Activated T-helper 17 cell treated with anti-CD3 and anti-CD28 coated beads, Interleukin-2, amount 50 U/mL, for 72 hours (primary cell): ENCODE results near the gene ERN1. TPM values are rescaled to one million over a fixed set of nuclear protein-coding genes. Genes with fewer than 3 reads are reported as not detected.

Experiments used
- ATAC-seq: fragments of 150-1000 bp; cut with Tn5 transposase; replicated peaks from 2 replicates; pipeline ENCODE4 v1.10.0; 2021; ENCODE audit warnings: mild to moderate bottlenecking, moderate library complexity
- H3K27ac Mint-ChIP-seq: one replicate; pipeline ENCODE4 v1.8.0; 2022; ENCODE audit warnings: mixed read lengths
- H3K27me3 Mint-ChIP-seq: one replicate; pipeline ENCODE4 v1.8.0; 2022; ENCODE audit warnings: mixed read lengths
- H3K36me3 Mint-ChIP-seq: one replicate; pipeline ENCODE4 v1.8.0; 2022; ENCODE audit warnings: low read depth, mild to moderate bottlenecking, mixed read lengths
- H3K4me1 Mint-ChIP-seq: one replicate; pipeline ENCODE4 v1.8.0; 2022; ENCODE audit warnings: mixed read lengths
- H3K4me3 Mint-ChIP-seq: one replicate; pipeline ENCODE4 v1.8.0; 2022; ENCODE audit warnings: mild to moderate bottlenecking, mixed read lengths
- H3K9me3 Mint-ChIP-seq: one replicate; pipeline ENCODE4 v1.8.0; 2022; ENCODE audit warnings: mixed read lengths
- total RNA-seq, 2 donors: library from RNA; stranded (reverse); gene quantifications; one replicate each; pipeline ENCODE4 v1.2.3, GENCODE V29; 2022

The ERN1 gene
- total RNA-seq, 2 donors from 2014 or later = 42.2 to 93.3 TPM

DNA sequence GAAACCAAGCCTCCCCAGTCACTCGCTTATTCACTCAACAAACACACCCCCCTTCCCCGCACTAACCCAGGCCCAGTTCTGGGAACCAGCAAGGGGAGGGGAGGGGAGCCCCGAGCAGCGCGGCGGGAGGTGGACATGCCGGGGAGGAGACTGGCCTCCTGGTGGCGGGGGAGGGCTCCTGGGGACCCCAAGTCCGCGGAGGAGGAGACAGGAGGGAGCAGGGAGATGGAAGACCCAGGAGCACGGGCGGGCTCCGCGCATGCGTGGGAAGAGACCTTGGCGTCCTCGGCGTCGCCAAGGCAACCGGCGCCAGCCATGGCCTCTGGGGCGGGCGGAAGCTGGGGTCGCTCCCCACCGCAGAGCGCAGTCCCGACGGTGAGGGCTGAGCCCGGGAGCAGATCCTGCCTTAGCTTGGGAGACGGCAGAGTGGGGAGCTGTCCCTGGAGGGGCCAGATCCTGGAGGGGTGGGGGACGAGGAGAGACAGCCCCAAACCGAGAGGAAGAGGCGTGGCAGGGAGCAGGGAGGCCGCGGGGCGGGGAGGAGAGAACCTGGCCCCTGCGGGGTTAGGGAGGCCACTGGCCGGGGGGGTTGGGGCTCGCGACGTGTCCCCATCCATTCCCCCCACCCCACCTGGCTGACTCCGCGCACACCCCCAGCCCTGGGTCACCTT is 131.8 kb downstream of the ERN1 start, which contains the start of gene PRR29:
TSS of gene PRR29 (plus strand) at position 302 of the 671 bp plus-strand sequence. CDS start at position 316, 14 bp downstream.
- peak within 1 kb of the TSS; percentile 82 for H3K4me3 Mint-ChIP-seq
- H3K27ac Mint-ChIP-seq = peak within 1 kb of the TSS; percentile 25
- peaks cover 4% of the 10 kb centered on the region for H3K36me3 Mint-ChIP-seq
- H3K9me3 Mint-ChIP-seq = no peaks in the 10 kb centered on the region
- H3K27me3 Mint-ChIP-seq = no peaks in the 10 kb centered on the region
- peak; percentile 78 for ATAC-seq
- H3K4me1 Mint-ChIP-seq = peaks cover 19% of the 10 kb centered on the region

DNA sequence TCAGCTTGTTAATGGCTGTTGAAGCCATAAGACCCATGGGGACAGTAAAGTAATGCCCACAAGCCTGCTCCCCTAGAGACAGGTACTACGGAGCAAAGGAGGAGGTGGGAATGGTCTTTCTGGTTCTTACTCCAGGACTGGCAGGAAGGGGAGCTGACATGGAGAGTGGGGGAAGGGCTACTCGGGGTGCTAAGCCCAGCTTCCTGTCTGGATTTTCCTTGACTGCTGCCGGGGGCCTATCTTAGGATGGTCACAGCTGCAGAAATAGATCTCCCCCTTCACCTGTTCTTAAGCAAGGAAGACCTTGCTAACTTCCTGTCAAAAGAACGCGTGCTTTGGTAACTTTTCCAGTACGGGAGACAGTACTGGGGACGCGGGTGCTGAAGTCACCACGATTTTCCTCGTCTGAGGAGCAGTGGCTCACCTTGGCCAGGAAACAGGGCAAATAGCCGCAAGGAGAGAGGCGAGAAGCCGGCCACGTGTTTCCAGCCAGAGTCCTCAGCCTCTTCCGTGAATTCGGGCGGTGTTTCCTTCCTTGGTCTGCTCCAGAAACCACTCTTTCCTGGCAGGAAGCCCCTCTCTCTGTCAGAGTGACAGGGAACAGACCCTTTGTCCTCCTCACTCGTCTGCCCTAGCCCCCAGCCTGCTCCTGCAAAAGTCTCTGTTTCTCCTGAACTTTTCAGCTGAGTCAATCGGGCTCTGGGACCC is 132.4 kb downstream of the ERN1 start:
- H3K27me3 Mint-ChIP-seq = no peaks in the 10 kb centered on the region

DNA sequence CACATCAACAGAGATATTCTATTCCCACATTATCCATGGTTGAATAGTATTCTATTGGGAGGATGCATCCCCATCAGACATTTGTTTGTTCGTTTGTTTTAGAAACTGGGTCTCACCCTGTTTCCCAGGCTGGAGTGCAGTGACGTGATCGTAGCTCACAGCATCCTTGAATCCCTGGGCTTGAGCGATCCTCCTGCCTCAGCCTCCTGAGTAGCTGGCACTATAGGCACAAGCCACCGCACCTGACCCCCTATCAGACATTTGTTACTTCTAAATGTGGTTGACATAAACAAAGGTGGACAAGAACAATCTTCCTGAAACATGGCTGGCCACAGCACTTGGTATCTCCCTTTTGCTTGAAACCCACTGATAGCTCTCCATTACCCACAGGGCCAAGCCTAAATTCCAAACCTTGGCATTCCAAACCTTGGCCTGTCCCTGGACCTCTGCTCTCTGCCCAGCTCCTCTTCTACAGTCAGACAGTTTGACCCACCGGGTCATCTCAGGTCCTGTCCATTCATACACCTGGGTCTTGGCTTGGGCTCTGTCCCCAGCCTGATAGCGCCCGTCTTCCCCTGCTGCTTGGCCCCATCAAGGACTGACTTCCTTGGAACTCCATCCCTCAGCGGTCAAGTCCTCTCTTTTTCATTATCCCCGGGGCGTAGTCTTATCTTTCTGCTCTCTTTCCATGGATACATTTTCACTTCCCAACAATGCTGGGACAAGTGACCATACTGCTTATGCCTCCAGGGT is 133.3 kb downstream of the ERN1 start:
- Mint-ChIP-seq H3K27me3 (no peaks in the 10 kb centered on the region), H3K4me3 (peak overlapping the region; percentile 82), H3K36me3 (no peaks in the 10 kb centered on the region), H3K4me1 (peaks cover 29% of the 10 kb centered on the region), H3K27ac (no peak overlapping the region), H3K9me3 (no peaks in the 10 kb centered on the region)
- ATAC-seq = no peak

More for the DNA sequence above, 132.4 kb downstream of the ERN1 start:
- H3K36me3 Mint-ChIP-seq = no peaks in the 10 kb centered on the region
- peak overlapping the region; percentile 9 for H3K27ac Mint-ChIP-seq
- no peaks in the 10 kb centered on the region for H3K9me3 Mint-ChIP-seq
- ATAC-seq = no peak
- H3K4me1 Mint-ChIP-seq = peaks cover 23% of the 10 kb centered on the region
- H3K4me3 Mint-ChIP-seq = peak overlapping the region; percentile 82

DNA sequence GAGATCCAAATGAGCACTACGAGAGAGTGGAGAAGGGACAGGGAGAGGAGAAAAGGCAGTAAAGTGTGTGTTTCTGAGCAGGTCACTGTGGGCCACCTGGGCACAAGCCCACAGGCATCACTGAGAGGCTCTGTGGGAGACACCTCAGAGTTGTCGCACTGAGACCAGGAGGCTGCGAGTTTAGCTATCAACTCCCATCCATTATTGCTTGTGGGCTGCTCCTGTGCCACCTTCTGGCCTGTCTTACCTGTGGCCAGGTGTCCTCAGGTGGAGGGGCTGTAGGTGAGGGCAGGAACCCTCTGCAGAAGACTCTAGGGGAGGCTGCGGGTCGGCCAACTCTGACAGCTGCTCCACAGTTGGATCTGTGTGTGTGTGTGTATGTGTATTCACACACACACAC is 134.3 kb downstream of the ERN1 start:
- no peaks in the 10 kb centered on the region for H3K36me3 Mint-ChIP-seq
- no peak for ATAC-seq
- no peak overlapping the region for H3K4me3 Mint-ChIP-seq
- H3K27me3 Mint-ChIP-seq = no peaks in the 10 kb centered on the region
- H3K9me3 Mint-ChIP-seq = no peaks in the 10 kb centered on the region
- peak overlapping the region; percentile 21 for H3K27ac Mint-ChIP-seq
- H3K4me1 Mint-ChIP-seq = peaks cover 32% of the 10 kb centered on the region

DNA sequence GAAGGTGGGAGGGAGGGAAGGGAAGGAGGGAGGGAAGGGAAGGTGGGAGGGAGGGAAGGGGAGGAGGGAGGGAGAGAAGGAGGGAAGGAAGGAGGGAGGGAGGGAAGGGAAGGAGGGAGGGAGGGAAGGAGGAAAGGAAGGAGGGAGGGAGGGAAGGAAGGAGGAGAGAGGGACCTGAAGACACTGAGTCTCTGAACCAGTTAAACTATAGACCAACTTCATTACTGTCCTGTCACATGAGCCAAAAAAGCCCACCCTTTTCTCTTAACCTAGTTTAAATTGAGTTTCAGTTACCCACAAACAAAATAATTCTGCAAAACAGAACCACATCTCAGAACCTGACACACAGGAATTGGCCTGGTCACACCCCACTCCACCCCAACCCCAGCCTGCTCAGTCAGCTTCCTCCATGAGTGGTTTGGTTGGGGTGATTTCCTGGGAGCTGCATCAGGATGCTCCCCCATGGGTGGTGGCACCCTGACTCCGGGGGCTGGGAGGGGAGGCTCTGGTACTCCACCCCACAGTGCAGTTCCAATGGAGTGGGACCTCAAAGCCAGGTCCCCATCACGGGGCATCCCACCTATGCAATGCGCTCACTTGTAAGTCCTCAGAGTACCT is 136.5 kb downstream of the ERN1 start:
- Mint-ChIP-seq H3K4me1 (peaks cover 32% of the 10 kb centered on the region), H3K36me3 (no peaks in the 10 kb centered on the region), H3K4me3 (no peak overlapping the region), H3K27me3 (no peaks in the 10 kb centered on the region), H3K27ac (no peak overlapping the region), H3K9me3 (no peaks in the 10 kb centered on the region)
- no peak for ATAC-seq

DNA sequence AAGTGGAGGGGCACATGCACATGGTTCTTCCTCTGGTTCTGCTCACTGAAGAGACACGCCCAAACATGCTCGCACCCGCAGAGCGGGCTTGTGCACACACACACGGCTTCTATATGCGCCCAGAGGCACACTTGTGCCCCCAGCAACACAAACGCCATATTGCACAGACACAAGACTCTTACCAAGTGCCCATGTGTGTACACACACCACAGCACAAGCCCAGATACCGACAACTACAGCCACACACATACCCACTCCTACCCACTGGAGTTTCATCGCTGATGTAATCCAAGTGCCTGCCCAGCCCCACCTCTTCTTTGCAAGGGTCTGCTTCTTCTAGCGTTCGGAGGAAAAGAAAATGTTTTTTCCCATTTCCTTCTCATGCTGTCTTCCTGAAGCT is 138.3 kb downstream of the ERN1 start:
- Mint-ChIP-seq H3K4me3 (peak overlapping the region; percentile 59), H3K36me3 (no peaks in the 10 kb centered on the region), H3K27ac (peak overlapping the region; percentile 75), H3K27me3 (no peaks in the 10 kb centered on the region), H3K9me3 (no peaks in the 10 kb centered on the region), H3K4me1 (peaks cover 26% of the 10 kb centered on the region)
- ATAC-seq = no peak

DNA sequence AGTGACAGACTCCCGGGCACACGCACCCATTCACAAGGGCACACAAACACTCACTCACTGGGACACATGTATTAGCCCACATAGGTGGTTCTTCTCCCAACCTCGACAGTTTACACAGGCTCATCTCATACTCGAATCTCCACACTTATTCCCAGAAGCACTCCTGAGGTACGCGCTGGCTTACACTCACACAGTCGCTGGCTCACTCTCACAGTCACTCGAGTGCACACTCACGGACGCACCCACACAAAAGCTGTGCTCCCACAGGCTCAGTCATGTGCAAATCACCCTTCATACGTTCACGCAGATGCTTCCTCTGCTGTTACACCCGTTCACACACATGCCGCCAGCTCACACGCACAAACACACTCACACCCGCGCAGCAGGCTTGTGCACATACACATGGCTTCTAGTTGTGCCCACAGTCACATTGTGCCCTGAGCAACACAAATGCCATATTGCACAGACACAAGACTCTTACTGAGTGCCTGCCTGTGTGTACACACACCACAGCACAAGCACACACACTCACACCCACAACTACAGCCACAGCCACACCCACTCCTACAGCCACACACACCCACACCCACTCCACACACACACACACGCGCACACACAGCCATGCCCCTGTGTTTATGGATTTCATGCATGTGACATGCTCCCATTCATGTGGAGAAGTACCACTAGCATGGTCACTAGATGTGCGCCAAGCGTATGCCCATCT is 140.2 kb downstream of the ERN1 start:
- H3K36me3 Mint-ChIP-seq = no peaks in the 10 kb centered on the region
- H3K4me1 Mint-ChIP-seq = peaks cover 28% of the 10 kb centered on the region
- H3K4me3 Mint-ChIP-seq = peak overlapping the region; percentile 59
- ATAC-seq = no peak
- no peaks in the 10 kb centered on the region for H3K9me3 Mint-ChIP-seq
- no peaks in the 10 kb centered on the region for H3K27me3 Mint-ChIP-seq
- no peak overlapping the region for H3K27ac Mint-ChIP-seq

Other genes starting within 250 kb of the ERN1 start
- gene GH2, start 248.2 kb downstream of the ERN1 start, total RNA-seq = not detected
- gene CSH1, start 233.6 kb downstream of the ERN1 start, total RNA-seq = 1 to 10 TPM; 7.6 to 8.2 TPM
- under 1 TPM in 1 of 2 donors, not detected in 1; 0.61 TPM for gene CSHL1, start 218.9 kb downstream of the ERN1 start, total RNA-seq
- gene GH1, start 211.3 kb downstream of the ERN1 start, total RNA-seq = under 1 TPM in 1 of 2 donors, not detected in 1; 0.56 TPM
- 10 to 100 TPM; 29.3 to 41.4 TPM for gene CD79B, start 197.8 kb downstream of the ERN1 start, total RNA-seq
- gene SCN4A, start 157.2 kb downstream of the ERN1 start, total RNA-seq = under 1 TPM; 0.32 to 0.37 TPM
- gene PRR29, start 131.8 kb downstream of the ERN1 start, total RNA-seq = 1 to 10 TPM; 2.9 to 3.2 TPM
- 10 to 100 TPM; 43.0 to 54.9 TPM for gene ICAM2, start 109.5 kb downstream of the ERN1 start, total RNA-seq
- gene TEX2, start 133.1 kb upstream of the ERN1 start, total RNA-seq = 10 to 100 TPM in 1 of 2 donors, 1 to 10 TPM in 1; 9.4 to 14.9 TPM